Measurements from ENCODE around the gene MAN1C1.

The MAN1C1 gene

DNA sequence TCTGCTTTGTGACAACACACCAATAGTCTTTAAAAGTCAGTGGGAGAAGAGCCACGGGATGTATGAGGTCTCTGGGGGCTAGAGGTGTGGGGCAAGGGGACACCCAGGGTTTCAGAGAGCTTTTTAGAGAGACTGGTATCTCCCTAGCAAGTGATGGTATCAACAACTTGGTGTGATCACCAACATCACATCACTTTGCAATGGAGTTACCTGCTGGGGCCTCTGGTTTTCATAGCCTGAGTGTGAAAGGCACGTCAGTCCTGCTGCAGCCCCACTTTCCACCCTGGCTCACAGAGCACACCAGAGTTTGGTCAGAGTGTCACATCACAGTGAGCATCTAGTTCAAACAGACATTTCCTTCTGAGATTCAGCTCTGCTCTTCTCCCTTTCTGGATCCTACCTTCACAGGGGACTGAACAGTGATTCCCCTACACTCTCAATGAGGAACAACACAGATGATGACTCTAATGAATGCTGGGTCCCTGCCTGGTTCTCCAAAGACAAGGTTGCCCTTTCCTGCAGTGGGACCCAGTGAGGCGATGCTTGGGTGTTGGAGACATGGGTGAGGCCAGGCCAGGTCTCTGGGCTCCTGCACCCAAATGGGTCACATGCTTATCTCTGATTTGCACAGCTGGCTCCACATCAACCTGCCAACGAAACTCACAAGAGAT lies 2.0 kb upstream of the MAN1C1 start:
- DNase-seq (ENCODE audit: low read depth) = no peak

DNA sequence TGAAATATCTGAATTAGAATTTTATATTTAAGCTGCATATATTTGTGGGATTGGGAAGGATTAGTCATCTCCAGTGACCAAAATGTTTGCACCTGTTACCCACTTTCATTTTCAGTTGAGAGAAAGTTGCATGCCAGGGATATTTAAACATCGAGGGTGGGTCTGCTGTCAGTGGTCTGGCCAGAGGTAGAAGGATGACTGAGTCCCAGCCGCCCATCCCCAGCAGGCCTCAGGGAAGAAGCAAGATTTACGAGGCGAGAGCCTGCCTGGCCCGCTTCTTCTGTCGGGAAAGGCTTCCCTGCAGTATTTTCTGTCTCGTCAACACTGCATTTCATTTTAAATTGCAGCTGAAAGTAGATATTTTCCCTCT lies 1.4 kb upstream of the MAN1C1 start:
- DNase-seq (ENCODE audit: low read depth) = no peak

DNA sequence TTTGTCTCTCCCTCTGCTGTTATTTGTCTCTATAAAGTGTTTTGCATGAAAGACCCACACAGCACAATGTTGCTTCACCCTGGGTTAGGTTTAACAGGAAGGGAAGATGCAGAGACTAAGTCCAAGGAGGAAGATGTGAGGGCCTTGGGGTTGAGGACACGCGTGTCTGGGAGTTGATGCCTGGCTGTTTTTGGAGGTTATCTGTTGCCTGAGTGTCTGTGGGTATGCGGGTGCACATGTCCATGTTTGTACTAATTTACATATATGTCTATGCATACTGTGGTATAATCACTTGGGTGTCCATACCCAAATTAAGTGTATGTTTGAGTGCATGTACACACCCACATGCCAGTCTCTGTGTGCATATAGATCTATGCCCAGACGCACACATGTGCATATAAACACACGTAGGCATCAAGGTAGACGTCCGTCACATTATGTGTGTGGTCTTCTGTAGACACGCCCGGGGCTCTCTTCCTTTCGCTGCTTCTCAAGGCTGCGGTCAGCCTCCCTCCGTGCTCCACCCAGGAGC lies 962 bp upstream of the MAN1C1 start:
- DNase-seq (ENCODE audit: low read depth) = no peak

DNA sequence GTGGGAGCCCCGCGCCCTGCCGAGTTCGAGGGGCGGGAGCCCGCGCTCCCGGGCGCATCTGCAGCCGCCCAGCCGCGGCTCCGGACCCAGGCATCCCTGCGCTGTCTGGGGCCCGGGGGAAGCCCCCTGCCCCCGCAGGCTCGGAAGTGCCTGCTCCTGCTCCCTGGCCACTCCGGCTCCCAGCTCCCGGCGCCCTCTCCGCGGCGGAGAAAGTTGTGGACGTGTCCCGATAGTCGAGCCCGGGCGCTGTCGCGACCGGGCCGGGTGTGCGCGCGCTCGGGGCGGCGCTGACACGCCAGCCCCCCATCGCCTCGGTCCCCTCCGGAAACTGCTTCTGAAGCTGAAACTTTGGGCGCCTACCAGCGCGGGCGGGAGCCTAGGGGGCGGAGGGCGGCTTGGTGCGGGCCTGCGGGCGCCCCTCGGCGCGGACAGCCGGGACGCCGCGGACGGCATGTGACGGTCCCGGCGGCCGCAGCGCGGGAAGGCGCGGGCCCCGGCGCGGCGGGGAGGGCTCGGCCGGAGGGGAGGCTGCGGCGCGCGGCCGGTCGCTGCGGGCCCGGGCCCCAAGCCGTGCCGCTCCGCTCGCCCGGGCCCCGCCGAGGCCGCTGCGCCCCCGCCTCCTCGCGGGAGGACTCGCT lies 515 bp downstream of the MAN1C1 start:
- no peak for DNase-seq (ENCODE audit: low read depth)

DNA sequence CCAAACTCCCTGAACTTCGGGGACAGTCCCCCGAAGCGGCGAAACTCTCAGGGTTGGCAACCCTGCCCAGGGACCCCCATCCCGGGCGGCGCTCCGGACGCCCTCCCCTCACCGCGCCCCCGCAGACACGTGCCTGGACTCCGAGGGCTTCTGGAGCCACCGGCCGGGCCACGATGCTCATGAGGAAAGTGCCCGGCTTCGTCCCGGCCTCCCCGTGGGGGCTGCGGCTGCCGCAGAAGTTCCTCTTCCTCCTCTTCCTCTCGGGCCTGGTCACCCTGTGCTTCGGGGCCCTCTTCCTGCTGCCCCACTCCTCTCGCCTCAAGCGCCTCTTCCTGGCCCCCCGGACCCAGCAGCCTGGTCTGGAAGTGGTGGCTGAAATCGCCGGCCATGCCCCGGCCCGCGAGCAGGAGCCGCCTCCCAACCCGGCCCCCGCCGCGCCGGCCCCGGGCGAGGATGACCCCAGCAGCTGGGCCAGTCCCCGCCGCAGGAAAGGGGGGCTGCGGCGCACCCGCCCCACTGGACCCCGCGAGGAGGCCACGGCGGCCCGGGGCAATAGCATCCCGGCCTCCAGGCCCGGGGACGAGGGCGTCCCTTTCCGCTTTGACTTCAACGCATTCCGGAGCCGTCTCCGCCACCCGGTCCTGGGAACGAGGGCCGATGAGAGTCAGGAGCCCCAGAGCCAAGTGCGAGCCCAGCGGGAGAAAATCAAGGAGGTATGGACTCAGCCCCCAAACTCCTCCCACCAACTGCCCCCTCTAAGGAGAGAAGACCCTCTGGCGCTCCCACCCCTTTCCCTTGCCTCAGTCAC lies 1.2 kb downstream of the MAN1C1 start:
- no peak for DNase-seq (ENCODE audit: low read depth)

DNA sequence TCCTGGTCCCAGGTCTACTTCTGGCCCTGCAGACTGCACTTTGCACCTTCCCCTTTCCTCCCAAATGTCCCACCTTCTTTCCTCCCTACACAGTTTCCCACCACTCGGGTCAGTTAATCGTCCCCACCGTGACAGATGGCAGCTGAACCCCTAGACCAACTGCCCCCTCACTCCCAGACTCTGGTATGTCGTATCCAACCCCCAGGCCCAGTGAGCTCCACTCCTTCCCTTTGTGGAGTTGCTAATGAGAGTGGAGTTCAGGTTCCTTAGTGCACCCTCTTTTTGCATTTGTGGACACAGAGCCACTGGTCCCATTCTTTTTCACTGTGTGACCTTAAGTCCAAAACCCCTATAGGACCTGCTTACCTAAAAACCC lies 1.8 kb downstream of the MAN1C1 start:
- DNase-seq (ENCODE audit: low read depth) = no peak

DNA sequence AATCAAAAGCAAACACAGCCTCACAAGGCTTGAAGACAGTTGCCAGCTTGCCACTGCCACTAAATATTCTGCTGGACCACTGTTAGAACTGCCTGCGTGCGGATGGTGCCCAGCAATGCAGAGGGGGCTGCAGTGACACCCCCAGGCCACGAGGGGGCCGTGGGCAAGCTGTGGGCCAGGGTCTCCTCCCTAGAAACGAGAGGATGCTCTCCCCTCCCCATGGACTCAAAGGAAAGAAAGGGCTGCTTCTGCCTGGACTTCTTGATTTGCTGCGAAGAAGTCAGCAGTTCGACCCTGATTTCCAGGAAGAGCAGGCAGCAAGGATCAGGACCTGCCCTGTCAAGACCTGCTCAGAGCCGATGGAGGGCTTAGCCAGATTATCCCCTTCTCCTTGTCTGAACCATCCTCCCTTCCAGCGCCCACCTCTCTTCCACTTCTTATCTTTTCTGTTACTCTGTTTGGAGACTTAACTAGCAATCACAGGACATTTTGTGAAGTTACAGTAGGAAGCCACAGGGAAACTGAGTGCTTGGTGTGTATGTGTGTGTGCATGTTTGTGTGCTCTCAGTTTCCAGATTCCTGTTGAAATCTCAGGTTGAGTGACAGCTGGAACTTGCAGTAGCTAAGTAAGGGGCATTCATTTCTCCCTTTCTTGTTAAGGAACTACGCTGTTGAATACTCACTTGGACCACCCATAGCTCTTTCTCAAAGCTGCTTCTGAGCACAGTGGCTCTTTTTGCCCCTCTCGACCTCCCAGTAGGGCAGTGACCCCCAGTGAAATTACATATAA lies 2.7 kb downstream of the MAN1C1 start:
- no peak for DNase-seq (ENCODE audit: low read depth)

DNA sequence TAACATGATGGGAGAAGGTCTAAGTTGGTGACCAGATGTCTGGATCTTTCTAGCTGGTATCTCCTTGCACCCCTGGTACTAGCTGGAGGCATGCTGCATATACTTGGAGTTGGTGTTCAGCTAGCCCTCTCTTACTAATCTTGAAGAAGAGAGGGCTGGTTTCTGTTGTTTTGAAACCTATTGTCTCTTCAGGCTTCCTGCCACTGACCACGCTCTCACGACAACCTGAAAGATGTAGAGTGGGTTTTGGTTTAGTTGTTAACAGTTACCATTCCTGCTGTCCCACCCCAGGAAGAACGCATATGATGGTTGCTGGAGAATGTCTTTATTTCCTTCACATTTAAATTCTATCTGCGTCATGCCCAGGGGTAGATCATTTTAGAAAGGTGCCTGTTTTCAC lies 3.6 kb downstream of the MAN1C1 start:
- DNase-seq (ENCODE audit: low read depth) = no peak

DNA sequence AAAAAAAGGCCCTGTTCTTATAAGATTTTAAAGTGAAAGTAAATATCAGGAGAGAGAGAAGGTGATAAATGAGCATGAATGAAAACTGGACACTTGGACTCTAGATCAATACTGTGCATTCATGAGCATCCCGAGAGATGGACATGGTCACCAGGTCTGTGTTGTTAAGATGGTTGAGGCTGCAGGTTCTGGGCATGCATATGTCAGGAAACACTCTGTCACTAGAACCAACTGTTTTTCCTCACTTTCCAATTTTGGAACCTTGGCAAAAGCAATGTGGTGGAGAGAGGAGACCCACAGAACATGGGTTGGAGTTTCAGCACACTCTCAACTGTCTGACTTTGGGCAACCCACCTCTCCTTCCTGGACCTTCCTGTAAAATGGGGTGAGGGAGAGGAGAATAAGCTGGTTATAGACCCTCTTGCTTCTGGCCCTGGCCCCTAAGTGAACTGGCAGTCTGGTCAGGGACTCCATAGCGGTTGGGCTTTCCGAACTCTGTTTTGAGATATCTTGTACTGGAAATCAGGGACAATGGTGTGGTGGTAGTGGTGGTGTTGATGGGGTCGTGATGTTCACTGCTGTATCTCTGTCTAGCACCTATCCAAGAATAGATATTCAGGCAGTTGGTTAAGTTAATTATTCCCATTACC lies 4.2 kb downstream of the MAN1C1 start:
- DNase-seq (ENCODE audit: low read depth) = no peak

DNA sequence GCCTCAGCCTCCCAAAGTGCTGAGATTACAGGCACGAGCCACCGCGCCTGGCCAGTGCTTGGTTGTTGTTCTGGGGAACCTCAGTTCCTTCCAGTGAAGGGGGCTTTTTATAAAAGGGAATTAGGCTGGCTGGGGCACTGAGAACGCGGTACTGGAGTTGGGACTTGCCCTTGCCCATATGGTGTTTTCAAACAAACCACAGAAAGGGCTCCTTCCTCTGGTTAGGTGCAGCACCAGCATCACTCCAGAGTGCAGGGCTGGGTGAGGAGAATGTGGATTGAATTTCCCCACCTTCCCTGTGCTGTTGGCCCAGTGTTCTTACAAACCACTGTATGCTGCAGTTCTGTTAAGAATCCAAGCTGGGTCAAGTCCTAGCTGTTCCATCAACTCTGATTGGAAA lies 5.3 kb downstream of the MAN1C1 start:
- no peak for DNase-seq (ENCODE audit: low read depth)

DNA sequence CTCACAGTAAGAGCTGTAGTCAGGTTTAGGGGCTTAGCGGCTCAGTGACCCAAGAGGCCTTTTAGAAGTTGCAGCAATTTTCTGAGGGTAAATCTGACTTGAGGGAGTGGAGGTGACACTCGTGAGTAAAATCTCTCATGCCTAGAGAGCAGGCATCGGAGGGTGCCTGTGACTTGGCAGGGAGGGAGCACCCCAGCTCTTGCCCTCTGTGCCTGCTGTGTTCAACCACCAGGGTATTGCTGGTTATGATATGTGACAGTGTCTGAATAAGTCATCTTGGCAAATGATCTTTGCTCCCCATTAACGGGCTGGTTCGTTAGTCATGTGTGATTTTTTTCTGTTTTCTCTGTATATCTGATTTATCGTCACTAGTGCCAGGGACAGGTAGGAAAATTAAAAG lies 5.9 kb downstream of the MAN1C1 start:
- DNase-seq (ENCODE audit: low read depth) = no peak

DNA sequence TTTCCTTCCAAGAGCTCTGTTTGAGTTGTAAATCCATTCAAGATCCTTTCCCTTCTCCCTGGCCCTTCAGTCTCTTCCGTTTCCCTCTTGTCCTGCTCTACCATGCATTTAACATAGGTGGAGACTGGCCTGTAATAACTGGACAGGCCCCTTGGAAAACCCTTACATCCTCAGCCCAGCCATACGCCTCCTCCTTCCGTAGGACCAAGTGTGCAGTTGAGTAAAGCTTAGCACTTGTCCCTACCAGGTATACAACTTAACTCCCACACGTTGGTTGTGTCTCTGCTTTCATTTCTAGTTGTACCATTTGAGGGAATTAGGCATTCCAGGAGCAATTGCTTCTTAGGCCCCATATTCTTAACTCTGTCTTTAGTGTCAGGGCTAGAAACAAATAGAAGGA lies 6.4 kb downstream of the MAN1C1 start:
- no peak for DNase-seq (ENCODE audit: low read depth)

DNA sequence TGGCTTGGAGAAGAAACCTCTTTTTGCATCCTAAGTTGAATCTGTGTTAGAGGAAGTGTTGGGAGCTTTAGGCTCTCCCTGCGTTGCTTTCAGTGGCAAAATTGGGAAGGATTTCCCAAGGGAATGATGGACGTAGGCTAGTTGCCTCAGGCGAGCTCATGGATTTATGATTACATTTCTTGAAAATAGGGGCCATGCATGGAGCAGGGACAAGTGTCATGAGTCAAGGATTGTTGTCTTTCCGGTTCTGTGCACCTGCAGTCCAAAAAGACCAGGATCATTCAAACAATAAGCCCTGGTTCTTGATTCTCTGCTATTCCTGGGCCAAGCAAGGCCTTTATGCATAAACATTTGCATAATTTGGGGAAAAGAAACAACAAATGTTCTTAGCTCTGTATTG lies 7.1 kb downstream of the MAN1C1 start:
- no peak for DNase-seq (ENCODE audit: low read depth)

DNA sequence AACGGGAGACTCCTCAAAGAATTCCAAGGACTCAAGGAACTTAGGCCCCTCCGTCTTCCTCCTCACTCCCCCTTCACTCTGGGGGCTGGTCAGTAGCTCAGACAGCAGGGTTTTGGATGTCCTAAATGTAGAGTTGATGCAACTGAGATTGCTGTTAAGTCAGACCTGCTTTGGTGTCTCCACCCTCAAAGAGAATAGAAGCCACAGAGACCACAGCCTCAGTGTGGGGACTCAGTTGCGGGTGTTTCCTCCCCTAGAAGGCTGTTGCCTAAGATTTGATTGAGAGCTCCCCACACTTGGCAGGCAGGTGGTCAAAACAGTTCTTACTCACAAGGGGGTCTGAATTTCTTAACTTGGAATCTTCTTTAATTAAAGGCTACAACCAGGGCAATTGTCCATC lies 7.6 kb downstream of the MAN1C1 start:
- no peak for DNase-seq (ENCODE audit: low read depth)

DNA sequence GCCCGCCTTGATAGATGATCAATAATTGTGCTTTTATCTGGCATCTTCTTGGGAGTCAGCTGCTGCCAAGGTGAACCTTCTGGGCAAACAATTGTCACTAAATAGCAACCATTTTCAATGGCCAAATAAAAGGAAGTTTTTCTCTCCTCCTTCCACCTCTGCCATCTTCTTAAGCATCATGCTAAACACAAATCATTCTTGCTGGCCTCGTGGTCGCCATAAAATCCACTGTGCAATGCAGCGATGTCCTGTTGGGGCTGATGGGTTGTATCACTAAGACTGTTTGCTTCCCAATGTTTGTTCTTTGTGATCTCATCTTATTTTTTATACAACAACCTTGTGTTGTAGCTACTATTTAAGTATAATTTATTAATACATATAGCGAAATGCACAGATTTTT lies 8.0 kb downstream of the MAN1C1 start:
- DNase-seq (ENCODE audit: low read depth) = no peak

DNA sequence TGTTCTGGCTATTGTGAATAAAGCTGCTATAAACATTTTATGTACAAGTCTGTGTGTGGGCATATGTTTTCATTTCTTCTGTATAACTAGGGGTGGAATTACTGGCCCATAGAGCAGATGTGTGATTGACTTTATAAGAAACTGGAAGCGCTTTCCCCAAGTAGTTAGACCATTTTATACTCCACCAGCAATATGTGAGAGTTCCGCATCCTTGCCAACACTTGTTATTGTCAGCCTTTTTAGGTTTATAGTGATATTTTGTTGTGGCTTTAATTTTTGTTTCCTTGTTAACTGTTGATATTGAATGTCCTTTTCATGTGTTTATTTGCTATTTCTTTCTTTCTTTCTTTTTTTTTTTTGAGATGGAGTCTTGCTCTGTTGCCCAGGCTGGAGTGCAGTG lies 9.4 kb downstream of the MAN1C1 start:
- DNase-seq (ENCODE audit: low read depth) = no peak

DNA sequence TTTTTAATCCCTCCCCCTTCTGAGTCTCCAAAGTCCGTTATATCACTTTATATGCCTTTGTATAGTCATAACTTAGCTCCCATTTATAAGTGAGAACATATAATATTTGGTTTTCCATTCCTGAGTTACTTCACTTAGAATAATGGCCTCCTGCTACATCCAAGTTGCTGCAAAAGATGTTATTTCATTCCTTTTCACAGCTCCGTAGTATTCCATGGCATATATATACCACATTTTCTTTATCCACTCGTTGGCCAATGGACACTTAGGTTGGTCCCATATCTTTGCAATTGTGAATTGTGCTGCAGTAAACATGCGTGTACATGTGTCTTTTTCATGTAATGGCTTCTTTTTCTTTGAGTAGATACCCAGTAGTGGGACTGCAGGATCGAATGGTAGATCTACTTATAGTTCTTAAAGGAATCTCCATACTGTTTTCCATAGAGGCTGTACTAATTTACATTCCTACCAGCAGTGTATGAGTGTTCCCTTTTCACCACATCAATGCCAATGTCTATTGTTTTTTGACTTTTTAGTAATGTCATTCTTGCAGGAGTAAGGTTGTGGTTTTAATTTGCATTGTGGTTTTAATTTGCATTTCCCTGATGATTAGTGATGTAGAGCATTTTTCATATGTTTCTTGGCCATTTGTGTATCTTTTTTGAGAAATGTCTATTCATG lies 12.3 kb downstream of the MAN1C1 start:
- no peak for DNase-seq (ENCODE audit: low read depth)

DNA sequence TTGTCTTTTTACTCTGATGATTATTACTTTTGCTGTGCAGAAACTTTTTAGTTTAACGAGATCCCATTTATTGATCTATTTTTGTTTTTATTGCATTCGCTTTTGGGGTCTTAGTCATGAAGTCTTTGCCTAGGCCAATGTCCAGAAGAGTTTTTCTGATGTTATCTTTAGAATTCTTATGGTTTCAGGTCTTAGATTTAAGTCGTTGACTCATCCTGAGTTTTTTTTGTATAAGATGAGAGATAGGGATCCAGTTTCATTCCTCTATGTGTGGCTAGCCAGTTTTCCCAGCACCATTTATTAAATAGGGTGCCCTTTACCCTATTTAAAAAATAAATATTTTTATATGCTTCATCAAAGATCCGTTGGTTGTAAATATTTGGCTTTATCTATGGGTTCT lies 13.2 kb downstream of the MAN1C1 start:
- DNase-seq (ENCODE audit: low read depth) = no peak

DNA sequence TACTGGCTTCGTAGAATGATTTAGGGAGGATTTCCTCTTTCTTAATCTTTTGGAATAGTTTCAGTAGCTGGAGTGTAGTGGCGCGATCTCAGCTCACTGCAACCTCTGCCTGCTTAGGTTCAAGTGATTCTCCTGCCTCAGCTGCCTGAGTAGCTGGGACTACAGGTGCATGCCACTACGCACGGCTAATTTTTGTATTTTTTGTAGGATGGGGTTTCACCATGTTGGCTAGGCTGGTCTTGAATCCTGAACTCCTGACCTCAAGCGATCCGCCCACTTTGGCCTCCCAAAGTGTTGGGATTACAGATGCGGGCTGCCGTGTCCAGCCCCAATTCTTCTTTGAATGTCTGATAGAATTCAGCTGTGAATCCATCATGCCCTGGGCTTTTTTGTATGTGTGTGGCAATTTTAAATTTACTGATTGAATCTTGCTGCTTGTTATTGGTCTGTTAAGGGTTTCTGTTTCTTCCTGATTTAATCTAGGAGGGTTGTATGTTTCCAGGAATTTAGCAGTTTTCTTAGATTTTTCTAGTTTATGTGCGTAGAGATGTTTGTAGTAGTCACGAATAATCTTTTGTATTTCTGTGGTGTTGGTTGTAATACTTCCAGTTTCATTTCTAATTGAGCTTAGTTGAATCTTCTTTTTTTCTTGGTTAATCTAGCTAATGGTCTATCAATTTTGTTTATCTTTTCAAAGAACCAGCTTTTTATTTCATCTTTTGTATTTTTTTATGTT lies 15.3 kb downstream of the MAN1C1 start:
- no peak for DNase-seq (ENCODE audit: low read depth)

DNA sequence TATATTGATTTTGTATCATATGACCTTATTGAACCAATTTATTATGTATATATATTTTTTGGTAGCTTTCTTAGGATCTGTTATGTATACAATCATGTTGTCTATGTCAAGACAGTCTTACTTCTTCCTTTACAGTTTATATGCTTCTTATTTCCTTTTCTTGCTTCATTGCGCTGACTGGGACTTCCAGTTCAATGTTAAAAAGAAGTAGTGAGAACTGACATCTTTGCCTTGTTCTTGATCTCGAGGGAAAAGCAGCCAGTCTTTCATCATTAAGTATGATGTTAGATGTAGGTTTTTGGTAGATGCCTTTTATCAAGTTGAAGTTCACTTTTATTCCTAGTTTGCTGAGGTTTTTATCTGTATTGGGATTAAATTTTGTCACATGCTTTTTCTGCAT lies 17.5 kb downstream of the MAN1C1 start:
- no peak for DNase-seq (ENCODE audit: low read depth)

DNA sequence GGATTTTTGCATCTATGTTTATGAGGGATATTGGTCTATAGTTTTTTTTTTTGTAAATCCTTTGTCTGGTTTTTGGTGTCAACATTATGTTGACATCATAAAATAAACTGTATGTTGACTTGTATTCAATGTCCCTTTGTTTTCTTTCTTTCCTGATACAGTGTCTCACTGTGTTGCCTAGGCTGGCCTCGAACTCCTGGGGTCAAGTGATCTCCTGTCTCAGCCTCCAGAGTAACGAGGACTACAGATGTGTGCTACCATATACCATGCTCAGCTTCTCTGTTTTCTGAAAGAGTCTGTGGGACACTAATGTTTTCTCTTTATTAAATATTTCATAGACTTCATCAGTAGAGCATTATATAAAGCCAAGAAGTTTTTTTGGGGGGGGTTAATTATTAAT lies 18.3 kb downstream of the MAN1C1 start:
- DNase-seq (ENCODE audit: low read depth) = no peak

Measured in non-pigmented ciliary epithelial cell (primary cell).